K562 (cell line): ENCODE data around the gene CLDN15. TPM values are rescaled to one million over a fixed set of nuclear protein-coding genes. Genes with fewer than 3 reads are reported as not detected.

Experiments used
- CBFB ChIP-seq: sonication (generic); formaldehyde crosslinking; IDR thresholded peaks from 2 replicates; pipeline ENCODE4 v1.4.0; 2020; ENCODE audit warnings: mild to moderate bottlenecking, missing genetic modification reagents
- CBX8 ChIP-seq: fragments of 200-600 bp; sonication (generic); IDR thresholded peaks from 2 replicates; pipeline ENCODE4 v1.6.1; 2012; ENCODE audit warnings: borderline replicate concordance, mixed run types, low read depth, mild to moderate bottlenecking, moderate library complexity, mixed read lengths, low read length, control low read depth, inconsistent platforms; ENCODE audit not compliant: poor library complexity, severe bottlenecking; ENCODE audit errors: extremely low read depth
- ESRRB ChIP-seq: fragments of 250-450 bp; sonication (Bioruptor Pico); IDR thresholded peaks from 2 replicates; pipeline ENCODE4 v1.5.0; 2020; ENCODE audit warnings: mild to moderate bottlenecking, moderate library complexity, borderline replicate concordance
- NELFE ChIP-seq: IDR thresholded peaks from 2 replicates; pipeline ENCODE4 v1.6.1; 2011; ENCODE audit warnings: mild to moderate bottlenecking; ENCODE audit not compliant: insufficient read depth, insufficient read length
- NONO ChIP-seq, 2 experiments: fragments of 200-400 bp in 1 of 2; fragments of 450-650 bp in 1 of 2; formaldehyde crosslinking in 1 of 2; IDR thresholded peaks; 2 replicates each; pipeline ENCODE4 v1.6.1; 2017; ENCODE audit warnings: low read depth in 2 of 2, mild to moderate bottlenecking in 2 of 2, moderate library complexity in 2 of 2, low read length in 1 of 2
- RBM39 ChIP-seq: fragments of 200-400 bp; formaldehyde crosslinking; optimal IDR thresholded peaks from 2 replicates; pipeline ENCODE3; 2018; ENCODE audit warnings: low read depth, low read length
- SAFB2 ChIP-seq: fragments of 200-400 bp; formaldehyde crosslinking; IDR thresholded peaks from 2 replicates; pipeline ENCODE4 v1.6.1; 2018; ENCODE audit warnings: borderline replicate concordance, low read length, low read depth, moderate library complexity; ENCODE audit not compliant: severe bottlenecking
- ZNF24 ChIP-seq: fragments of 450-650 bp; IDR thresholded peaks from 2 replicates; pipeline ENCODE4 v1.6.1; 2016
- polyA plus RNA-seq, 8 experiments: library from polyadenylated mRNA; depleted of rRNA in 4 of 8; stranded (reverse) in 5 of 8; unstranded in 3 of 8; fragments of >200 nt; fragmentation: Nextera tagmentation in 2 of 8; fragmentation: Illumina TruSeq in 1 of 8; extraction: Ambion mirVana in 2 of 8; extraction: Trizol in 1 of 8; gene quantifications; 2 replicates each; pipeline versions ENCODE4 v1.2.1 to v1.2.3, GENCODE V29; 2011 to 2014; ENCODE audit warnings: inconsistent platforms in 1 of 8, missing spikeins in 1 of 8
- total RNA-seq, 7 experiments: library from RNA; depleted of rRNA in 6 of 7; stranded (reverse); fragments of >200 nt in 6 of 7; fragmentation: Illumina TruSeq in 2 of 7; extraction: Trizol in 2 of 7; gene quantifications; 2 replicates each; pipeline versions ENCODE4 v1.2.1 to v1.2.3, GENCODE V29; 2011 to 2021; ENCODE audit warnings: low replicate concordance in 1 of 7
- TF ChIP-seq, protein P1 (sequence below): fragments of 200-600 bp; sonication (generic); IDR thresholded peaks from one replicate; pipeline ENCODE4 v1.6.1; 2012; ENCODE audit warnings: mild to moderate bottlenecking, low read depth, low read length, inconsistent platforms
- TF ChIP-seq, protein P2 (sequence below): sonication (generic); formaldehyde crosslinking; IDR thresholded peaks from 2 replicates; pipeline ENCODE4 v1.8.1; 2023; ENCODE audit warnings: mild to moderate bottlenecking, missing genetic modification reagents, moderate library complexity
- TF ChIP-seq, protein P3 (sequence below), 2 experiments: fragments of 450-650 bp; conservative IDR thresholded peaks; 2 replicates each; pipeline ENCODE4 v1.6.1; 2017; ENCODE audit warnings: mild to moderate bottlenecking in 2 of 2, moderate library complexity in 2 of 2

Gene CLDN15
- total and polyA plus RNA-seq, 9 of the 15 experiments (the other 6 are each of a cell fraction or from before 2014, with no cell fraction given), result 0.32 to 14.5 (median 7.4) TPM

DNA sequence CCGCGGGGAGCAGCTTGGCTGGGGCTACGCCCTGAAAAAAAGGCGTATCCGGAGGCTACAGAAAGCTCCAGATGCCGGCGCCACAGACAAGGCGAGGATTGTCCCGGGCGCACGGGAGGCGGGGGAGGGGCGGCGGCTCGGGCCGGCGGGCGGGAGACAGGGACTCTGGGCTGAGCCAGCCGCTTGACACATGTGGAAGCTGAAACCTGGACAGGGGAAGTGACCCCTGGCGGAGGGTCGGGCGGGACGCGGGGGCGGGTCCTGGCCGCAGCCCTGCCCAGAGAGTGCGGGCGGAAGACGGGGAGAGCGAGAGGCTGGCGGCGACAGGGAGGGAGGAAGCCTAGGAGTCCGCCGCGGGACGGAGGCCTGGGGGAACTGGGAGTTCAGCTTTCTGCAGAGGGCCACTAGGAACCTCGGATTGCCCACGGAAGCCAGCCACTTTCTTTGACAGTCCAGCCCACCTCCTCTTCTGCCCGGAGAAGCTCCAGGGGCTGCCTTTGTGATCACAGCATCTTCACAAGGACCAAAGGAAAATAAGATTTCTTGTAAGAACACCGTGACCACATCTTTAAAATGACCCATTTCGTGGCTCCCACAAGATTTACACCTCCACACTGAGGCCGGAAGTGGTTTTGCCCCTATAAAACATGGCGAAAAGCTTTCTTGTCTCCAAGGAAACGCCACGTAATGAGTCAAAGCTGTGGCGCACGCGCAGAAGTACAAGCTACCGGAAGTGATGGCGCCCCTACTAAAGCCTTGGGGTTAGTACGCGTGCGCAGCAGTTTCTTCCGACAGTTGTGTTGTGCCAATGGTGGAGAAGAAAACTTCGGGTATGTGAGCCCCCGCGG, 20.0 kb downstream of the CLDN15 start, which contains the start of the genes PLOD3 and ZNHIT1 (continued):
- TF ChIP-seq, protein P1, sequence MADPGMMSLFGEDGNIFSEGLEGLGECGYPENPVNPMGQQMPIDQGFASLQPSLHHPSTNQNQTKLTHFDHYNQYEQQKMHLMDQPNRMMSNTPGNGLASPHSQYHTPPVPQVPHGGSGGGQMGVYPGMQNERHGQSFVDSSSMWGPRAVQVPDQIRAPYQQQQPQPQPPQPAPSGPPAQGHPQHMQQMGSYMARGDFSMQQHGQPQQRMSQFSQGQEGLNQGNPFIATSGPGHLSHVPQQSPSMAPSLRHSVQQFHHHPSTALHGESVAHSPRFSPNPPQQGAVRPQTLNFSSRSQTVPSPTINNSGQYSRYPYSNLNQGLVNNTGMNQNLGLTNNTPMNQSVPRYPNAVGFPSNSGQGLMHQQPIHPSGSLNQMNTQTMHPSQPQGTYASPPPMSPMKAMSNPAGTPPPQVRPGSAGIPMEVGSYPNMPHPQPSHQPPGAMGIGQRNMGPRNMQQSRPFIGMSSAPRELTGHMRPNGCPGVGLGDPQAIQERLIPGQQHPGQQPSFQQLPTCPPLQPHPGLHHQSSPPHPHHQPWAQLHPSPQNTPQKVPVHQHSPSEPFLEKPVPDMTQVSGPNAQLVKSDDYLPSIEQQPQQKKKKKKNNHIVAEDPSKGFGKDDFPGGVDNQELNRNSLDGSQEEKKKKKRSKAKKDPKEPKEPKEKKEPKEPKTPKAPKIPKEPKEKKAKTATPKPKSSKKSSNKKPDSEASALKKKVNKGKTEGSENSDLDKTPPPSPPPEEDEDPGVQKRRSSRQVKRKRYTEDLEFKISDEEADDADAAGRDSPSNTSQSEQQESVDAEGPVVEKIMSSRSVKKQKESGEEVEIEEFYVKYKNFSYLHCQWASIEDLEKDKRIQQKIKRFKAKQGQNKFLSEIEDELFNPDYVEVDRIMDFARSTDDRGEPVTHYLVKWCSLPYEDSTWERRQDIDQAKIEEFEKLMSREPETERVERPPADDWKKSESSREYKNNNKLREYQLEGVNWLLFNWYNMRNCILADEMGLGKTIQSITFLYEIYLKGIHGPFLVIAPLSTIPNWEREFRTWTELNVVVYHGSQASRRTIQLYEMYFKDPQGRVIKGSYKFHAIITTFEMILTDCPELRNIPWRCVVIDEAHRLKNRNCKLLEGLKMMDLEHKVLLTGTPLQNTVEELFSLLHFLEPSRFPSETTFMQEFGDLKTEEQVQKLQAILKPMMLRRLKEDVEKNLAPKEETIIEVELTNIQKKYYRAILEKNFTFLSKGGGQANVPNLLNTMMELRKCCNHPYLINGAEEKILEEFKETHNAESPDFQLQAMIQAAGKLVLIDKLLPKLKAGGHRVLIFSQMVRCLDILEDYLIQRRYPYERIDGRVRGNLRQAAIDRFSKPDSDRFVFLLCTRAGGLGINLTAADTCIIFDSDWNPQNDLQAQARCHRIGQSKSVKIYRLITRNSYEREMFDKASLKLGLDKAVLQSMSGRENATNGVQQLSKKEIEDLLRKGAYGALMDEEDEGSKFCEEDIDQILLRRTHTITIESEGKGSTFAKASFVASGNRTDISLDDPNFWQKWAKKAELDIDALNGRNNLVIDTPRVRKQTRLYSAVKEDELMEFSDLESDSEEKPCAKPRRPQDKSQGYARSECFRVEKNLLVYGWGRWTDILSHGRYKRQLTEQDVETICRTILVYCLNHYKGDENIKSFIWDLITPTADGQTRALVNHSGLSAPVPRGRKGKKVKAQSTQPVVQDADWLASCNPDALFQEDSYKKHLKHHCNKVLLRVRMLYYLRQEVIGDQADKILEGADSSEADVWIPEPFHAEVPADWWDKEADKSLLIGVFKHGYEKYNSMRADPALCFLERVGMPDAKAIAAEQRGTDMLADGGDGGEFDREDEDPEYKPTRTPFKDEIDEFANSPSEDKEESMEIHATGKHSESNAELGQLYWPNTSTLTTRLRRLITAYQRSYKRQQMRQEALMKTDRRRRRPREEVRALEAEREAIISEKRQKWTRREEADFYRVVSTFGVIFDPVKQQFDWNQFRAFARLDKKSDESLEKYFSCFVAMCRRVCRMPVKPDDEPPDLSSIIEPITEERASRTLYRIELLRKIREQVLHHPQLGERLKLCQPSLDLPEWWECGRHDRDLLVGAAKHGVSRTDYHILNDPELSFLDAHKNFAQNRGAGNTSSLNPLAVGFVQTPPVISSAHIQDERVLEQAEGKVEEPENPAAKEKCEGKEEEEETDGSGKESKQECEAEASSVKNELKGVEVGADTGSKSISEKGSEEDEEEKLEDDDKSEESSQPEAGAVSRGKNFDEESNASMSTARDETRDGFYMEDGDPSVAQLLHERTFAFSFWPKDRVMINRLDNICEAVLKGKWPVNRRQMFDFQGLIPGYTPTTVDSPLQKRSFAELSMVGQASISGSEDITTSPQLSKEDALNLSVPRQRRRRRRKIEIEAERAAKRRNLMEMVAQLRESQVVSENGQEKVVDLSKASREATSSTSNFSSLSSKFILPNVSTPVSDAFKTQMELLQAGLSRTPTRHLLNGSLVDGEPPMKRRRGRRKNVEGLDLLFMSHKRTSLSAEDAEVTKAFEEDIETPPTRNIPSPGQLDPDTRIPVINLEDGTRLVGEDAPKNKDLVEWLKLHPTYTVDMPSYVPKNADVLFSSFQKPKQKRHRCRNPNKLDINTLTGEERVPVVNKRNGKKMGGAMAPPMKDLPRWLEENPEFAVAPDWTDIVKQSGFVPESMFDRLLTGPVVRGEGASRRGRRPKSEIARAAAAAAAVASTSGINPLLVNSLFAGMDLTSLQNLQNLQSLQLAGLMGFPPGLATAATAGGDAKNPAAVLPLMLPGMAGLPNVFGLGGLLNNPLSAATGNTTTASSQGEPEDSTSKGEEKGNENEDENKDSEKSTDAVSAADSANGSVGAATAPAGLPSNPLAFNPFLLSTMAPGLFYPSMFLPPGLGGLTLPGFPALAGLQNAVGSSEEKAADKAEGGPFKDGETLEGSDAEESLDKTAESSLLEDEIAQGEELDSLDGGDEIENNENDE, result no peak
- TF ChIP-seq ZNF24 (no peak), NELFE (no peak), NONO (IDR thresholded peaks at IDR 0.05; ENCODE audit: low read depth in 2 of 2, low read length in 1 of 2) (peak in 1 of 2 experiments; percentile 17; a peak in 1 of 4 replicates), CBX8 (no peak), ESRRB (CRISPR knock-in tag) (no peak), CBFB (peak; percentile 67; the same call in 1 of the 2 replicates), RBM39 (no peak), SAFB2 (no peak)
- TF ChIP-seq, protein P2, sequence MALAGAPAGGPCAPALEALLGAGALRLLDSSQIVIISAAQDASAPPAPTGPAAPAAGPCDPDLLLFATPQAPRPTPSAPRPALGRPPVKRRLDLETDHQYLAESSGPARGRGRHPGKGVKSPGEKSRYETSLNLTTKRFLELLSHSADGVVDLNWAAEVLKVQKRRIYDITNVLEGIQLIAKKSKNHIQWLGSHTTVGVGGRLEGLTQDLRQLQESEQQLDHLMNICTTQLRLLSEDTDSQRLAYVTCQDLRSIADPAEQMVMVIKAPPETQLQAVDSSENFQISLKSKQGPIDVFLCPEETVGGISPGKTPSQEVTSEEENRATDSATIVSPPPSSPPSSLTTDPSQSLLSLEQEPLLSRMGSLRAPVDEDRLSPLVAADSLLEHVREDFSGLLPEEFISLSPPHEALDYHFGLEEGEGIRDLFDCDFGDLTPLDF (CRISPR knock-in tag), result 0 out of 2 replicates have a peak, but pooled peaks have one; percentile 31
- TF ChIP-seq, protein P3, sequence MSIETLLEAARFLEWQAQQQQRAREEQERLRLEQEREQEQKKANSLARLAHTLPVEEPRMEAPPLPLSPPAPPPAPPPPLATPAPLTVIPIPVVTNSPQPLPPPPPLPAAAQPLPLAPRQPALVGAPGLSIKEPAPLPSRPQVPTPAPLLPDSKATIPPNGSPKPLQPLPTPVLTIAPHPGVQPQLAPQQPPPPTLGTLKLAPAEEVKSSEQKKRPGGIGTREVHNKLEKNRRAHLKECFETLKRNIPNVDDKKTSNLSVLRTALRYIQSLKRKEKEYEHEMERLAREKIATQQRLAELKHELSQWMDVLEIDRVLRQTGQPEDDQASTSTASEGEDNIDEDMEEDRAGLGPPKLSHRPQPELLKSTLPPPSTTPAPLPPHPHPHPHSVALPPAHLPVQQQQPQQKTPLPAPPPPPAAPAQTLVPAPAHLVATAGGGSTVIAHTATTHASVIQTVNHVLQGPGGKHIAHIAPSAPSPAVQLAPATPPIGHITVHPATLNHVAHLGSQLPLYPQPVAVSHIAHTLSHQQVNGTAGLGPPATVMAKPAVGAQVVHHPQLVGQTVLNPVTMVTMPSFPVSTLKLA (conservative IDR thresholded peaks at IDR 0.05), result peak; percentile 78 to 91
